ENCODE data around the gene ENOX1. TPM values are rescaled to one million over a fixed set of nuclear protein-coding genes. Genes with fewer than 3 reads are reported as not detected.

The ENOX1 gene
- total RNA-seq, 2 donors from 2014 or later: 1.3 to 2.4 TPM

GRCh38 chr13:43298816-43299215 lies 488.0 kb downstream of the ENOX1 start:
- Histone ChIP-seq H3K27ac (no peak overlapping the region), H3K27me3 (no peaks in the 10 kb centered on the region), H3K4me3 (no peak overlapping the region), H3K4me1 (peaks cover 0 to 8% of the 10 kb centered on the region in 2 donors), H3K9me3 (no peaks in the 10 kb centered on the region), H3K36me3 (no peaks in the 10 kb centered on the region)
- TF ChIP-seq CTCF (IDR thresholded peaks at IDR 0.05): no peak
- DNase-seq (ENCODE audit: low spot score): no peak

GRCh38 chr13:43297967-43298678 lies 488.6 kb downstream of the ENOX1 start:
- no peak overlapping the region for H3K4me3 ChIP-seq
- peaks cover 0 to 4% of the 10 kb centered on the region in 2 donors for H3K4me1 ChIP-seq
- no peak overlapping the region for H3K27ac ChIP-seq
- no peaks in the 10 kb centered on the region for H3K9me3 ChIP-seq
- TF ChIP-seq CTCF (IDR thresholded peaks at IDR 0.05): no peak
- no peak for DNase-seq (ENCODE audit: low spot score)
- no peaks in the 10 kb centered on the region for H3K27me3 ChIP-seq
- no peaks in the 10 kb centered on the region for H3K36me3 ChIP-seq

GRCh38 chr13:43295825-43296564 lies 490.8 kb downstream of the ENOX1 start:
- H3K9me3 ChIP-seq: no peaks in the 10 kb centered on the region
- H3K36me3 ChIP-seq: no peaks in the 10 kb centered on the region
- no peak overlapping the region for H3K4me3 ChIP-seq
- H3K27ac ChIP-seq: no peak overlapping the region
- DNase-seq (ENCODE audit: low spot score): no peak
- no peaks in the 10 kb centered on the region for H3K27me3 ChIP-seq
- no peaks in the 10 kb centered on the region for H3K4me1 ChIP-seq
- TF ChIP-seq CTCF (IDR thresholded peaks at IDR 0.05): no peak

GRCh38 chr13:43295321-43295720 lies 491.5 kb downstream of the ENOX1 start:
- no peaks in the 10 kb centered on the region for H3K27me3 ChIP-seq
- no peaks in the 10 kb centered on the region for H3K4me1 ChIP-seq
- no peak for DNase-seq (ENCODE audit: low spot score)
- no peaks in the 10 kb centered on the region for H3K36me3 ChIP-seq
- H3K9me3 ChIP-seq: no peaks in the 10 kb centered on the region
- TF ChIP-seq CTCF (IDR thresholded peaks at IDR 0.05): no peak
- no peak overlapping the region for H3K27ac ChIP-seq
- H3K4me3 ChIP-seq: no peak overlapping the region

- H3K36me3 ChIP-seq: no peaks in the 10 kb centered on the region
- H3K27ac ChIP-seq: no peak overlapping the region
- no peaks in the 10 kb centered on the region for H3K9me3 ChIP-seq
- H3K27me3 ChIP-seq: no peaks in the 10 kb centered on the region
- no peak for DNase-seq (ENCODE audit: low spot score)
- peaks cover 0 to 6% of the 10 kb centered on the region in 2 donors for H3K4me1 ChIP-seq
- TF ChIP-seq CTCF (IDR thresholded peaks at IDR 0.05): no peak
- H3K4me3 ChIP-seq: no peak overlapping the region
These were observed 492.4 kb downstream of the ENOX1 start for GRCh38 chr13:43294412-43294811.
